Measurements from ENCODE around the gene GNA12. TPM values are rescaled to one million over a fixed set of nuclear protein-coding genes. Genes with fewer than 3 reads are reported as not detected.

The GNA12 gene
- total RNA-seq, 4 donors from 2014 or later, result 11.0 to 68.5 (median 20.4) TPM

- H3K4me3 ChIP-seq, result no peak overlapping the region
- no peak for TF ChIP-seq POLR2A (IDR thresholded peaks at IDR 0.05)
- TF ChIP-seq, protein P1, sequence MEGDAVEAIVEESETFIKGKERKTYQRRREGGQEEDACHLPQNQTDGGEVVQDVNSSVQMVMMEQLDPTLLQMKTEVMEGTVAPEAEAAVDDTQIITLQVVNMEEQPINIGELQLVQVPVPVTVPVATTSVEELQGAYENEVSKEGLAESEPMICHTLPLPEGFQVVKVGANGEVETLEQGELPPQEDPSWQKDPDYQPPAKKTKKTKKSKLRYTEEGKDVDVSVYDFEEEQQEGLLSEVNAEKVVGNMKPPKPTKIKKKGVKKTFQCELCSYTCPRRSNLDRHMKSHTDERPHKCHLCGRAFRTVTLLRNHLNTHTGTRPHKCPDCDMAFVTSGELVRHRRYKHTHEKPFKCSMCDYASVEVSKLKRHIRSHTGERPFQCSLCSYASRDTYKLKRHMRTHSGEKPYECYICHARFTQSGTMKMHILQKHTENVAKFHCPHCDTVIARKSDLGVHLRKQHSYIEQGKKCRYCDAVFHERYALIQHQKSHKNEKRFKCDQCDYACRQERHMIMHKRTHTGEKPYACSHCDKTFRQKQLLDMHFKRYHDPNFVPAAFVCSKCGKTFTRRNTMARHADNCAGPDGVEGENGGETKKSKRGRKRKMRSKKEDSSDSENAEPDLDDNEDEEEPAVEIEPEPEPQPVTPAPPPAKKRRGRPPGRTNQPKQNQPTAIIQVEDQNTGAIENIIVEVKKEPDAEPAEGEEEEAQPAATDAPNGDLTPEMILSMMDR (IDR thresholded peaks at IDR 0.05), result no peak
- H3K9me3 ChIP-seq, result no peaks in the 10 kb centered on the region
- no peaks in the 10 kb centered on the region for H3K27me3 ChIP-seq
- no peak for DNase-seq
- H3K4me1 ChIP-seq, result no peaks in the 10 kb centered on the region
- H3K36me3 ChIP-seq, result no peaks in the 10 kb centered on the region
- no peak overlapping the region for H3K27ac ChIP-seq
Measured at GRCh38 chr7:2781636-2782035, 62.5 kb downstream of the GNA12 start.

DNA sequence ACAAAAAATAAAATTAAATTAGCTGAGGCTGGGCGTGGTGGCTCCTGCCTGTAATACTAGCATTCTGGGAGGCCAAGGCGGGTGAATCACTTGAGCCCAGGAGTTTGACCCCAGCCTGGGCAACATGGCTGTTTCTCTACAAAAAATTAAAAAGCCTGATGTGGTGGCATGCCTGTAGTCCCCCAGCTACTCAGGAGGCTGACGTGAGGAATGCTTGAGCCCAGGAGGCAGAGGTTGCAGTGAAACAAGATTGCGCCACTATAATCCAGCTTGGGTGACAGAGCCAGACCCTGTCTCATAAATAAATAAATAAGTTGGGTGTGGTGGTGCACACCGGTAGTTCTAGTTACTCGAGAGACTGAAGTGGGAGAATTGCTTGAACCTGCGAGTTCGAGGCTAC is 65.1 kb downstream of the GNA12 start:
- H3K36me3 ChIP-seq, result no peaks in the 10 kb centered on the region
- DNase-seq, result no peak
- H3K27ac ChIP-seq, result no peak overlapping the region
- H3K27me3 ChIP-seq, result no peaks in the 10 kb centered on the region
- H3K4me3 ChIP-seq, result no peak overlapping the region
- H3K9me3 ChIP-seq, result no peaks in the 10 kb centered on the region
- TF ChIP-seq, protein P1 (IDR thresholded peaks at IDR 0.05), result no peak
- TF ChIP-seq POLR2A (IDR thresholded peaks at IDR 0.05), result no peak
- H3K4me1 ChIP-seq, result no peaks in the 10 kb centered on the region

GRCh38 chr7:2777898-2778535 is 66.1 kb downstream of the GNA12 start:
- no peak overlapping the region for H3K27ac ChIP-seq
- no peaks in the 10 kb centered on the region for H3K4me1 ChIP-seq
- no peaks in the 10 kb centered on the region for H3K27me3 ChIP-seq
- H3K36me3 ChIP-seq, result no peaks in the 10 kb centered on the region
- no peak for DNase-seq
- no peak for TF ChIP-seq POLR2A (IDR thresholded peaks at IDR 0.05)
- TF ChIP-seq, protein P1 (IDR thresholded peaks at IDR 0.05), result no peak
- no peak overlapping the region for H3K4me3 ChIP-seq
- H3K9me3 ChIP-seq, result no peaks in the 10 kb centered on the region

DNA sequence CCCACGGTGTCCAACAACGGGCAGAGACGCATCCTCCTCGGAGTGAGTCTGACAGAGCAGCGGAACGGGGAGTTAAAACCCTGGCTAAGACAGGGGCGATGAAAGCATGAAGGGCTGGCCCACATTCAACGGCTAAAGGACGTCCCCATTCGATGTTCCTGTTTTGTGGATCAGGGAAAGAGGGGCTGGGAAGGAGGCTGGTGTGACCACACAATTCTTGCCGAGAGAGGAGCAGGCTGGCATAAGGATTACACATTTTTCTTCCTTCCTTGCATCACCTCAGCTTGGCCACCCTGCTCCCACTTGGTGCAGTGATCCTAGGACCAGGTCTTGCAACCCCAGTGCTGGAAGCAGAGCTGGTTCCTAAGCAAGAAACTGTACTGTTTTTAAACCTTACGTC is 67.7 kb downstream of the GNA12 start:
- no peaks in the 10 kb centered on the region for H3K9me3 ChIP-seq
- no peak overlapping the region for H3K27ac ChIP-seq
- H3K4me1 ChIP-seq, result no peaks in the 10 kb centered on the region
- no peak for DNase-seq
- no peaks in the 10 kb centered on the region for H3K36me3 ChIP-seq
- no peak overlapping the region for H3K4me3 ChIP-seq
- TF ChIP-seq, protein P1 (IDR thresholded peaks at IDR 0.05), result no peak
- no peak for TF ChIP-seq POLR2A (IDR thresholded peaks at IDR 0.05)
- no peaks in the 10 kb centered on the region for H3K27me3 ChIP-seq

GRCh38 chr7:2775785-2776184 is 68.3 kb downstream of the GNA12 start:
- Histone ChIP-seq H3K27ac (no peak overlapping the region), H3K4me1 (no peaks in the 10 kb centered on the region), H3K9me3 (no peaks in the 10 kb centered on the region), H3K36me3 (no peaks in the 10 kb centered on the region), H3K4me3 (no peak overlapping the region), H3K27me3 (no peaks in the 10 kb centered on the region)
- TF ChIP-seq, protein P1 (IDR thresholded peaks at IDR 0.05), result no peak
- no peak for TF ChIP-seq POLR2A (IDR thresholded peaks at IDR 0.05)
- DNase-seq, result no peak

GRCh38 chr7:2775376-2775775 is 68.7 kb downstream of the GNA12 start:
- H3K27ac ChIP-seq, result no peak overlapping the region
- no peaks in the 10 kb centered on the region for H3K4me1 ChIP-seq
- no peaks in the 10 kb centered on the region for H3K36me3 ChIP-seq
- H3K27me3 ChIP-seq, result no peaks in the 10 kb centered on the region
- no peak overlapping the region for H3K4me3 ChIP-seq
- TF ChIP-seq POLR2A (IDR thresholded peaks at IDR 0.05), result no peak
- TF ChIP-seq, protein P1 (IDR thresholded peaks at IDR 0.05), result no peak
- H3K9me3 ChIP-seq, result no peaks in the 10 kb centered on the region
- no peak for DNase-seq
